ENCODE measurements around the gene JAZF1.

Gene JAZF1

GRCh38 chr7:27992755-27993493, 187.7 kb downstream of the JAZF1 start:
- TF ChIP-seq CTCF (IDR thresholded peaks at IDR 0.05; ENCODE audit: low read depth, low read length), result no peak
- no peak for DNase-seq (ENCODE audit: low read depth, low spot score)

GRCh38 chr7:27992097-27992496, 188.5 kb downstream of the JAZF1 start:
- H3K4me3 ChIP-seq (ENCODE audit: low read depth, low read length), result no peak overlapping the region
- in situ Hi-C loops (cut with HindIII; ENCODE audit: low sequenced_read_pairs), result no loop called here
- no peak for DNase-seq (ENCODE audit: low read depth, low spot score)
- no peak for TF ChIP-seq CTCF (IDR thresholded peaks at IDR 0.05; ENCODE audit: low read depth, low read length)

More at GRCh38 chr7:27992755-27993493, 187.7 kb downstream of the JAZF1 start:
- no peak overlapping the region for H3K4me3 ChIP-seq (ENCODE audit: low read depth, low read length)
- in situ Hi-C loops (cut with HindIII; ENCODE audit: low sequenced_read_pairs), result no loop called here

GRCh38 chr7:27991006-27991528, 189.5 kb downstream of the JAZF1 start:
- no peak for TF ChIP-seq CTCF (IDR thresholded peaks at IDR 0.05; ENCODE audit: low read depth, low read length)
- H3K4me3 ChIP-seq (ENCODE audit: low read depth, low read length), result no peak overlapping the region
- DNase-seq (ENCODE audit: low read depth, low spot score), result no peak
- in situ Hi-C loops (cut with HindIII; ENCODE audit: low sequenced_read_pairs), result no loop called here

GRCh38 chr7:27976531-27976930, 204.1 kb downstream of the JAZF1 start:
- in situ Hi-C loops (cut with HindIII; ENCODE audit: low sequenced_read_pairs), result no loop called here
- H3K4me3 ChIP-seq (ENCODE audit: low read depth, low read length), result no peak overlapping the region
- TF ChIP-seq CTCF (IDR thresholded peaks at IDR 0.05; ENCODE audit: low read depth, low read length), result no peak
- DNase-seq (ENCODE audit: low read depth, low spot score), result no peak

GRCh38 chr7:27973625-27974024, 207.0 kb downstream of the JAZF1 start:
- in situ Hi-C loops (cut with HindIII; ENCODE audit: low sequenced_read_pairs), result no loop called here
- no peak for DNase-seq (ENCODE audit: low read depth, low spot score)
- no peak overlapping the region for H3K4me3 ChIP-seq (ENCODE audit: low read depth, low read length)
- no peak for TF ChIP-seq CTCF (IDR thresholded peaks at IDR 0.05; ENCODE audit: low read depth, low read length)

GRCh38 chr7:27972276-27972675, 208.3 kb downstream of the JAZF1 start:
- no peak for DNase-seq (ENCODE audit: low read depth, low spot score)
- in situ Hi-C loops (cut with HindIII; ENCODE audit: low sequenced_read_pairs), result no loop called here
- H3K4me3 ChIP-seq (ENCODE audit: low read depth, low read length), result no peak overlapping the region
- no peak for TF ChIP-seq CTCF (IDR thresholded peaks at IDR 0.05; ENCODE audit: low read depth, low read length)
